HG02840 (cell line): ENCODE measurements around the gene LMNB1.
"Not testable (repeated sequence)": the region's sequence is repeated elsewhere in the genome, so short reads cannot be mapped to it uniquely, and the experiment has no call there.

ENCODE experiments used
- ATAC-seq: cut with Tn5 transposase; IDR thresholded peaks from one replicate; pipeline ENCODE4 v1.9.1; 2021; ENCODE audit warnings: mild to moderate bottlenecking, moderate library complexity, moderate number of reproducible peaks; ENCODE audit not compliant: unreplicated experiment, low FRiP score

Gene LMNB1, protein sequence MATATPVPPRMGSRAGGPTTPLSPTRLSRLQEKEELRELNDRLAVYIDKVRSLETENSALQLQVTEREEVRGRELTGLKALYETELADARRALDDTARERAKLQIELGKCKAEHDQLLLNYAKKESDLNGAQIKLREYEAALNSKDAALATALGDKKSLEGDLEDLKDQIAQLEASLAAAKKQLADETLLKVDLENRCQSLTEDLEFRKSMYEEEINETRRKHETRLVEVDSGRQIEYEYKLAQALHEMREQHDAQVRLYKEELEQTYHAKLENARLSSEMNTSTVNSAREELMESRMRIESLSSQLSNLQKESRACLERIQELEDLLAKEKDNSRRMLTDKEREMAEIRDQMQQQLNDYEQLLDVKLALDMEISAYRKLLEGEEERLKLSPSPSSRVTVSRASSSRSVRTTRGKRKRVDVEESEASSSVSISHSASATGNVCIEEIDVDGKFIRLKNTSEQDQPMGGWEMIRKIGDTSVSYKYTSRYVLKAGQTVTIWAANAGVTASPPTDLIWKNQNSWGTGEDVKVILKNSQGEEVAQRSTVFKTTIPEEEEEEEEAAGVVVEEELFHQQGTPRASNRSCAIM

DNA sequence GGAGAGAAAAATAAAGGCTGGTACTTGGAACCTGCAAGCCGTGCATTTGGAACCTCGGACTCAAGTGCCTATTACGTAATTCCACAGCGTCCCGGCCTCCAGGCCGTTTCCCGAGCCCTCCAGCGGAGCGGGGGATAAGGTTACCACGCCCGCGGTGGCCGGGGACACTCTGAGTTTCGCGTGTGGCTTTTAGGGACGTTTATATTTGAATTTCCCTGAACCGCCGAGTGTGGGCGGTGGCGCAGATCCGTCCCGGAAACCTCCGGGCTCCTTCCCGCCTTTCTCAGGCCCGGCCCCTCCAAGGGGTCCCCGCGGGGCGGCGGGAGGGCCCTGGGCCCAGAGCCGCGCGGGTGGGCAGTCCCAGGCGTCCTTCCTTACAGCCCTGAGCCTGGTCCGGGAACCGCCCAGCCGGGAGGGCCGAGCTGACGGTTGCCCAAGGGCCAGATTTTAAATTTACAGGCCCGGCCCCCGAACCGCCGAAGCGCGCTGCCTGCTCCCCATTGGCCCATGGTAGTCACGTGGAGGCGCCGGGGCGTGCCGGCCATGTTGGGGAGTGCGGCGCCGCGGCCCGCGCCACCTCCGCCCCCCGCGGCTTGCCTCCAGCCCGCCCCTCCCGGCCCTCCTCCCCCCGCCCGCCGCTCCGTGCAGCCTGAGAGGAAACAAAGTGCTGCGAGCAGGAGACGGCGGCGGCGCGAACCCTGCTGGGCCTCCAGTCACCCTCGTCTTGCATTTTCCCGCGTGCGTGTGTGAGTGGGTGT is at the start of gene LMNB1:
Gene LMNB1, plus strand, starts transcription at position 638 of the 758 bp plus-strand sequence. CDS start 373 bp downstream, outside the sequence.
- ATAC-seq: peak; percentile 68

DNA sequence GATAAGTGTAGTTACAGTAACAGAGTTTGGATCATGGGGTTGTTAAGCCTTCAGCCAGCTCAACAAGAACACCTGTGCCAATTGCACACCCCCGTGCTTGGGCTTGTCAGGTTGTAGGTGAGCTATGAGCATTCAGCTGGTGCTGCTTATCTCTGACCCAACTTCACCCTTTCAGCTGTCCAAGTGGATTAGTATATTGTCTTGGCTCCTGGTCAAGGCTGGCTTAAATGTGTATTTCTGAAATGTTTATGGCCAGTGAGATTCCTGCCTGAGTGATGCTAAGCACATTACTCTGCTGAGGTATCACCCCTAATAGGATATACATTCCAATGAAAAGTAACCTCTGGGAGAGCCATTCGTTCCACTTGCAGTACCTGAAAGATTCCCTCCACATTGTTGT is 44.2 kb upstream of the LMNB1 start:
- ATAC-seq: no peak

DNA sequence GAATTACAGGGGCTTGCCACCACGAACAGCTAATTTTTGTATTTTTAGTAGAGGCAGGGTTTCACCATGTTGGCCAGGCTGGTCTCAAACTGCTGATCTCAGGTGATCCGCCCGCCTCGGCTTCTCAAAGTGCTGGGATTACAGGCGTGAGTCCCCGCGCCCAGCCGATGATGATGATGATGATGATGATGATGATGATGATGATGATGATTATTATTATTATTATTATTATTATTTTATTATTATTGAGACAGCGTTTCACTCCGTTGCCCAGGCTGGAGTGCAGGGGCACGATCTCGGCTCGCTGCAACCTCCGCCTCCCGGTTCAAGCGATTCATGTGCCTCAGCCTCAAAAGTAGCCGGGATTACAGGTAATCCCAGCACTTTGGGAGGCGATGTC is 42.4 kb upstream of the LMNB1 start:
- not testable (repeated sequence) for ATAC-seq

DNA sequence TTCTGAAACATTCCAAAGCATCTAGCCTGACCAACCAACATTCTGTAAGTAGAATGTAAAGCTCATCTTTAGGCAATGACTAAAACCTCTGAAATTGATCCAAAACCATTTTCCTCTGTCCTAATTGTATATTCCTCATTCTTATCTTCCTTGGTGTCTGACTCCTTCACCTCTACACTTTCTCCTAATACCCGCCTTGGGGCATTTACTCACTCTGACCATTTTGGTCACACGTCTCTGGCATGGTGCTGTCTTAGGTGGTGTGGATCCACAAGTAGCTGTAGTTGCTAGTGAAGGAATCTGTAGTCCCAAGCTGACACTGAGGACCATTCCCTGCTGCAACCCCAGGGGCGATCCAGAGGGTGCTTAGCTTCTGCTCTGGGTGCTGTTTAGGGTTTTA is 40.8 kb upstream of the LMNB1 start:
- no peak for ATAC-seq

DNA sequence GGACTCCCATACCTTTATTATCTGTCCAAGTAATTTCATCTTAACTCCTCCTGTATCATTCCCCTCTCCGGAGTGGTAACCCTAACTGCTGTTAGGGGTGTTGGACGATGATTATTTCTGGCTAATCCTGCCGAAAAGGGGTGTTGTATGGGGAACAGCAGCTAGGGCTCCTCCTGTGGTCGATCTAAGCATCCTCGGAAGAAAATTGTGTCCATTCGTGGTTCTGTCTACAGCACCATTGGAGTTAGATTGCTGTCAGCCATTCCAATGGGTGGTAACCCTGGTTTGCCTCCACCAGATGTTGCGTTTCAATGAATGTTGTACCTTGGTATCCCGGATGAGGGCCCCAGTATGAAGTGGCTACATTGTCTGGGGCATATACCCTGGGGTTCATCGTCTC is 35.6 kb upstream of the LMNB1 start:
- ATAC-seq: no peak

DNA sequence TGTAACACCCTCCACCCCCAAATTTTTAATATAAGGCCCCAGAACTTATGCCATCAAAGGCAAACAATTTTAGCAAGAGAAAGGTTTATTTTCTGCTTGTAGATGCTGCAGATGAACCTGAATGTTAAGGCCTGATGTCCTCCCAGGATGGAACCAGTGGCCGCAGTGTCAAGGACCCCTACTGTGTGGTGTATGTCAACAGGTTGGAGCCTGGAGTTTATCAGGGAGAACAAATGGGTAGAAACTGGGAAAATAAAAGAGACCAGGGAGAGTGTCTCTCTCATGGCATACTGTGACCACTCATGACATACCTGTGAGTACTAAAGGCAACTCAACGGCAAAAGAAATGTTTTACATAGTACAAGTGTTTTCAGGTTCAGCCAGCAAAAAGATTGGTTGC is 34.5 kb upstream of the LMNB1 start:
- ATAC-seq: no peak

DNA sequence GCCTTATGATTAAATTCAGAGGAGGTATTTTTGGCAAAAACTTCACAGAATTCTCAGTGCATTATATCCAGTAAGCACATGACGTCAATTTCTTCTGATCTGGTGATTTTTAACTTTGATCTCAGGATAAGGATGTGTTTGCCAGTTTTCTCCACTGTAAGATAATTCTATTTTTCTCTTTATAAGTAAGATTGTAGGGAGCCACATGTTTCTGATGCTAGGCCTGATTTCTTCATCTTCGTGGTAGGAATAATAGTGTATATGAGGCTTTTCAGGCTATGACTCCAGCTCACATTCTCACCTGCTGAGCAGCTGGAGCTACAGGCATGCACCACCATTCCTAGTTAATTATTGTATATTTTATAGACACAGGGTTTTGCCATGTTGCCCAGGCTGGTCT is 32.1 kb upstream of the LMNB1 start:
- no peak for ATAC-seq

DNA sequence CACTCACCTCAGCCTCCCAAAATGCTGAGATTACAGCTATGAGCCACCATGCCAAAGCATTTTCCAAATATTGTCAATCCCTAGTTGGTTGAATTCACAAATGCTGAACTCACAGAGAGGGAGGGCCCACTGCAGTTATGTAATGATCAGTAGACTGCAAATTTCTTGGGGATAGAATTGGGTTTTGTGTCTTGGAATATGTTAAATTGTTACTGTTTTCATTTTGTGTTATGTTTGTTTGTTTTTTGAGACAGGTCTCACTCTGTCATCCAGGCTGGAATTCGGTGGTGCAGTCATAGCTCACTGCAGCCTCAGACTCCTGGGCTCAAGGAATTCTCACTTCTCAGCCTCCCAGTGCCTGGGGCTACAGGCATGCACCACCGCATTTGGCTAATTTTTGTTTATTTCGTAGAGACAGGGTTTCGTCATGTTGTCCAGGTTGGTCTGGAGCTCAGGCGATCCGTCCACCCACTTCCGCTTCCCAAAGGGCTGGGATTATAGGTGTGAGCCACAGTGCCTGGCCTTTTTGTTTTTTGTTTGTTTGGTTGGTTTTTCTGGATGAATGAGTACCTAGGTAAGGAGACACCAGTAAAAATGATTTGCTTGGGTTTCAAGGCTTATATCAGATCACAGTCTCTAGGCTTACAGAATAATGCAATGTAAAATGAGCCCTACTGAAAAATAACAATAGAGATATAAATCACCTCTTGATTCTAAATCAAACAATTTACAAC is 31.5 kb upstream of the LMNB1 start:
- no peak for ATAC-seq

DNA sequence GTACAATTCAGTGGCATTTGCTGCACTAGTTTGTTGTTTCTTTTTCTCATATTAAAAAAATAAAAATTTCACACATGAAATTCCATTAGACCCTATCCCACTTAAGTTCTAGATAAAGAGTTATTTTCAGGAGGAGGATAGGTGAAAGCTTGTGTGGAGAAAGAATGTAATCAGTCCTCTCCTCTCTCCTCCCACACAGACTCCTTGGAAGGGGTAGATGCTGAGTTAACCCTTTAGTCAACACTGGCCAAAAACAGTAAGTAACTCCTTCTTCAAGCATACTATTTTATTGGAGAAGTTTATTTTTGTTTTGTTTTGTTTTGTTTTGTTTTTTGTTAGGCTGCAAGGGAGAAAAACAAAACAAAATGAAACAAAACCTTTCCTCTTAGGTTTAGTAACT is 30.6 kb upstream of the LMNB1 start:
- ATAC-seq: no peak

DNA sequence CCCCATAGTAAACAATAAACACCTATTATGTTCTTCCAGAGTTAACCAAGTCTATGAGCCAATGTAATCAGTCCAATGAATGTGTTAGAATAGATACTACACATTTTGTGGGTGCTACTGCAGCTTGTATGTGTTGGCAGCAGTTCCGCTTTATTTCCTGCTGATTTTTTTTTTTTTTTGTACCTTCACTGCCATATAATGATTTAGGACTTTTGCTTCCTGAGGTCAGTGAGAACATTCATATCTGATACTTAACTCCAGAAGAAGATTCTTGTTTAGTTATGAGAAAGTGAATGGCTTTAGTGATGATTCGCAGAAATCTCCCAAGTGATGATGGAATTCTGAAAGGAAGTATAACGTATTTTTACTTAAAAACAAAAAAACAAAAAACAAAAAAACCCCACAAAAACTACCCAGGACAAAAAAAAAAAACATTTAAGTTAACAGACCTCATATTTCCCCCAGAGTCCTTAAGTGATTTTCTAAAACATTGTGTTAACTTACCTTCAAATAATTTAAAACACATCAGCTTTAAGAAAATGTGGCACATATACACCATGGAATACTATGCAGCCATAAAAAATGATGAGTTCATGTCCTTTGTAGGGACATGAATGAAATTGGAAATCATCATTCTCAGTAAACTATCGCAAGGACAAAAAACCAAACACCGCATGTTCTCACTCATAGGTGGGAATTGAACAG is 24.7 kb upstream of the LMNB1 start:
- no peak for ATAC-seq

DNA sequence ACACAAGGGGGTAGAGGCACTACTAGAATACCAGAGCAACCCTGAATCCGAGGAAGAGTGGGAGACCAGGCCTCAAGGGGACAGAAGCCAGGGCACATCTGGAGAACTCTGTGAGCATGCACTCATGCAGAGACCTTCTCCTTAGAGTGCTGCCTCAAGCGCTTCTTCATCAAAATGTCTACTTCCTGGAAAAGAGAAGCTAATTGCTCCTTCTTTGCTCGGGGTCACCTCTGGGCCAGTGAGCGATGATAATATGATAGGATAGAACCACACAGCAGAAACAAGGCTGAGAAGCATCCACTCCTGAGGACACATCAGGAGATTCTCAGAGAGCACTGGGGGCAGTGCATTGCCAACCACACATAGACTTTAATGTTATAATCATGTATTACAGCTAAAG is 23.7 kb upstream of the LMNB1 start:
- ATAC-seq: no peak

DNA sequence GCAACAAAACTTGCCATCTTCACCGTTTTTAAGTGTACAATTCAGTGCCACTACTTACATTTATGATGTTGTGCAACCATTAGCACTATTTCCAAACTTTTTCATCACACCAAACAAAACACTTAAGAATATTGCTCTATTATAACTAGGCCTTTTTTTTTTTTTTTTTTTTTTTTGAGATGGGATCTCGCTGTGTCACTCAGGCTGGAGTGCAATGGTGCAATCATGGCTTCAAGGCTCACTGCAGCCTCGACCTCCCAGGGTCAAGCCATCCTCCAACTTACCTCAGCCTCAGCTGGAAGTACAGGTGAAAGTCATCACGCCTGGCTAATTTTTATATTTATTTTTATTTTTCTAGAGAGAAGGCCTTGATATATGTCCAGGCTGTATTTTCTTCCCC is 22.3 kb upstream of the LMNB1 start:
- ATAC-seq: no peak

DNA sequence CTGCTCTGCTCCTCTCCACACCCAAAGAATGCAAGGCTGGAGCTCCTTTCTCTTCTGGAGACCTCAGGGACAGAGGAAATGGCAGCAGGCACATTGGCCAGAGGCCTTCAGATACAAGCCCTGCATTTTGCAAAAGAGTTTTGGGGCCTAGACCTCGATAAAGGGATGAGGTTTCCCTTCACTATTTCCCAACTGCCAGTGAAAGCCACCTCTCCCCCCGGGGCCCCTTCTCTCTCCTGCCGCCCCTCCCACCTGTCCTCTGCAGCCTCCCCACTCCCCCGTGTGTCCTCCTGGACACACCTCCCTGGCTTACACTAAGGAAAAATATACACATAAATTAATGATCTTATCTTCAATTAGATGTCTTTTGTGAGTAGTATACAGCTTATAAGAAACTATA is 21.3 kb upstream of the LMNB1 start:
- ATAC-seq: no peak

DNA sequence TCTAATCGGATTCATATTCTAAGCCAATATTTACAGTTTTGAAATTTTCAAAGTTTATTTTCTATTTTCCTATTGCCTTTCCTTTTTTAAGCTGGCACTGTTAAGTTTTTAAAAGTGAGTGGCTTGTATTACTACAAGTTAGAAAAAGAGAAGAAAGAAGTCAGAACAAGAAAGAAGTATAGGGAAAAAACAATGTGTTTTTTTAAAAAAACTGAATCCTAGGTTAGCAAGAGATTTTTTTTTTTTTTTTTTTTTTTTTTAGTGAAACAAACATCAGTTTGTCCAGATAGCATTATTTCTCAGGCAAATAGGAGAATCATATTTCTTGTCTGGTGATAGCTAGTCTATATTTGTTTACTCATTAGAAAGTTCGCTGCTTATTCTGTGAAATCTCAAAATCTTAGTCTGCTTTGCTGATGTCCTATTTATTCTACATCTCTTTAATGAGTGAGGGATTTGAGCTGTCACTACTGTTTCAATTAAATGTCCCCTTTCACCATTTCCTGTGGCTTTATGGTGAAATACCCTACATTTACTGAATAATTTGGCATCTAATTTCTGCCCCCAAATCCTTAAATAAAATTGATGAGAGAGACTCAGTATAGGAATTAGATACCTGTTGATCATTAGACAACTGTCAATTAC is 19.1 kb upstream of the LMNB1 start:
- no peak for ATAC-seq

DNA sequence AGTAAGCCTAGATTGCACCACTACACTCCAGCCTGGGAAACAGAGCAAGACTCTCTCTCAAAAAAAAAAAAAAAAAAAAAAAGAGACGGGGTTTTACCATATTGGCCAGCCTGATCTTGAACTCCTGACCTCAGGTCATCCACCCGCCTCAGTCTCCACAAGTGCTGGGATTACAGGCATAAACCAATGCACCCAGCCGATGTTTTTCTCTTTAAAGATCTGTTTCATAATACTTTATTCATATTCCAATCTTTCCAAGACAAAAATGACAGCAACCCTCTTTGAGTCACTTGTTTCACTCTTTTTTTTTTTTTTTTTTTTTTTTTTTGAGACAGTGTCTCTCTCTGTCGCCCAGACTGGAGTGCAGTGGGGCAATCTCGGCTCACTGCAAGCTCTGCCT is 13.6 kb upstream of the LMNB1 start:
- no peak for ATAC-seq

DNA sequence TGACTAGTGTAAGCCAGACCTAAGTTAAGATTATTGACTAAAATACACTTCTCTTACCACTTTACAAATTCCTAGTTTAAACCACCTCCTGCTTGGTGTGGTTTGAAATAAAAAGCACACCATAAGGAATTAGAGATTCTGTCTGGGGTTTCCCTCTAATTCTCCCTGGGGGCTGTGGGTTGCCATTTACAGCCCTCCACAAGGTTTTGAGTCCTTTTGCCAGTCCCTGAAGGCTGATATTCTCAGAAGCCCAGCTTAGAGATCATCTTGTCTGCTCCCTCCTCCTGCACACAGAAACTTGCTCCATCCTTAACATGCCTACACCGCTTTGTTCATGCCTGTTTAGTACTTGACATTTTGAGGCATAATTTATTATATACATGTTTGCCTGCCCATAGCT is 7.2 kb upstream of the LMNB1 start:
- ATAC-seq: no peak

DNA sequence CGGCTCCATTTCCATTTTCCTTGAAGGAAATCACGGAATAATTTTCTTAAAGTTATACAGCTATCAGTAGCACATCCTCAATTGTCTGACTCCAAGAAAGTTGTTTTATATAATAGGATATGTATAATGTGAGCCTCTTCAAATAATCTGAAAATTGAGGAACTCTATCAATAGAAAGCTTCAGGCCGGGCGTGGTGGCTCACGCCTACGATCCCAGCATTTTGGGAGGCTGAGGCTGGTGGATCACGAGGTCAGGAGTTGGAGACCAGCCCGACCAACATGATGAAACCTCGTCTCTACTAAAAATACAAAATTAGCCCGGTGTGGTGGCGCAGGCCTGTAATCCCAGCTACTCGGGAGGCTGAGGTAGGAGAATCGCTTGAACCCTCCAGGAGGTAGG is 3.4 kb upstream of the LMNB1 start:
- ATAC-seq: not testable (repeated sequence)

DNA sequence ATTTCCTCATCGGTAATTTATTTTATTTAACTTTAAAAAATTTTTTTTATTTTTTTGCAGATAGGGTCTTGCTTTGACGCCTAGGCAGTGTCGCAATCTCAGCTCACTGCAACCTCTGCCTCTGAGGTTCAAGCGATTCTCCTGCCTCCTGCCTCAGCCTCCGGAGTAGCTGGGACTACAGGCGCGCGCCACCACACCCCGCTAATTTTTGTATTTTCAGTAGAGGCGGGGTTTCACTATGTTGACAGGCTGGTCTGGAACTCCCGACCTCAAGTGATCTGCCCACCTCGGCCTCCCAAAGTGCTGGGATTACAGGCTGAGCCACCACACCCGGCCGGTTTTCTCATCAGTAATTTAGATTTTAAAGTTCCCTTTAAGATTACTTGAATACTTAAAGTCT is 2.3 kb upstream of the LMNB1 start:
- ATAC-seq: not testable (repeated sequence)

DNA sequence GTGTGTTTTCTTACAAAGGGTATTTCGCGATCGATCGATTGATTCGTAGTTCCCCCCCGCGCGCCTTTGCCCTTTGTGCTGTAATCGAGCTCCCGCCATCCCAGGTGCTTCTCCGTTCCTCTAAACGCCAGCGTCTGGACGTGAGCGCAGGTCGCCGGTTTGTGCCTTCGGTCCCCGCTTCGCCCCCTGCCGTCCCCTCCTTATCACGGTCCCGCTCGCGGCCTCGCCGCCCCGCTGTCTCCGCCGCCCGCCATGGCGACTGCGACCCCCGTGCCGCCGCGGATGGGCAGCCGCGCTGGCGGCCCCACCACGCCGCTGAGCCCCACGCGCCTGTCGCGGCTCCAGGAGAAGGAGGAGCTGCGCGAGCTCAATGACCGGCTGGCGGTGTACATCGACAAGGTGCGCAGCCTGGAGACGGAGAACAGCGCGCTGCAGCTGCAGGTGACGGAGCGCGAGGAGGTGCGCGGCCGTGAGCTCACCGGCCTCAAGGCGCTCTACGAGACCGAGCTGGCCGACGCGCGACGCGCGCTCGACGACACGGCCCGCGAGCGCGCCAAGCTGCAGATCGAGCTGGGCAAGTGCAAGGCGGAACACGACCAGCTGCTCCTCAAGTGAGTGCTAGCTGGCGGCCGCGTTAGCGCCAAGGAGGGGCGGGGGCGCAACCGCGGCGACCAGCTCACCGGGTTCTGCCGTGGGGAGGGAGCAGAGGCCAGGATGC is 480 bp downstream of the LMNB1 start:
- peak; percentile 9 for ATAC-seq
